Gastroesophageal sphincter (tissue), 4 donors: ENCODE results near the gene GNAO1. TPM values are rescaled to one million over a fixed set of nuclear protein-coding genes. Genes with fewer than 3 reads are reported as not detected.

Experiments
- ATAC-seq: fragments of 150-250 bp; one replicate; pipeline ENCODE4 v1.9.1; 2016; ENCODE audit warnings: mild to moderate bottlenecking, moderate library complexity
- H3K27ac ChIP-seq, 4 donors: fragments of 200-600 bp; sonication (generic) in 3 of 4; 1 replicate in 3 of 4; 2 replicates in 1 of 4; pipeline ENCODE4 v1.5.1; 2016 to 2019
- H3K27me3 ChIP-seq: fragments of 200-600 bp; sonication (generic); one replicate; pipeline ENCODE4 v1.5.1; 2019
- H3K36me3 ChIP-seq, 2 donors: fragments of 200-600 bp; sonication (generic); one replicate each; pipeline ENCODE4 v1.5.1; 2019; ENCODE audit warnings: control low read depth in 1 of 2
- H3K4me1 ChIP-seq, 3 donors: fragments of 200-600 bp; sonication (generic); 1 replicate in 2 of 3; 2 replicates in 1 of 3; pipeline ENCODE4 v1.5.1; 2016 to 2019; ENCODE audit warnings: control low read depth in 2 of 3
- H3K4me3 ChIP-seq, 2 donors: fragments of 200-600 bp; sonication (generic); one replicate each; pipeline ENCODE4 v1.5.1; 2019; ENCODE audit warnings: mild to moderate bottlenecking in 1 of 2, moderate library complexity in 1 of 2
- H3K9me3 ChIP-seq, 3 donors: fragments of 200-600 bp; sonication (generic); one replicate each; pipeline ENCODE4 v1.5.1; 2017 to 2019; ENCODE audit warnings: control low read depth in 2 of 3
- CTCF ChIP-seq, 4 experiments: fragments of 200-600 bp in 2 of 4; fragments of 450-650 bp in 2 of 4; sonication (generic) in 1 of 4; IDR thresholded peaks; one replicate each; pipeline ENCODE4 v1.5.1; 2017 to 2019; ENCODE audit warnings: antibody characterized with exemption in 4 of 4, mild to moderate bottlenecking in 2 of 4, moderate library complexity in 2 of 4
- EP300 ChIP-seq: sonication (generic); formaldehyde crosslinking; IDR thresholded peaks from one replicate; pipeline ENCODE4 v1.6.1; 2017; ENCODE audit warnings: antibody characterized with exemption, mild to moderate bottlenecking
- POLR2A ChIP-seq, 2 donors: fragments of 450-650 bp; IDR thresholded peaks; one replicate each; pipeline ENCODE4 v1.6.1; 2017; ENCODE audit warnings: antibody characterized with exemption in 2 of 2, mild to moderate bottlenecking in 2 of 2, moderate library complexity in 1 of 2
- POLR2AphosphoS5 ChIP-seq: sonication (generic); formaldehyde crosslinking; IDR thresholded peaks from one replicate; pipeline ENCODE4 v1.6.1; 2017; ENCODE audit warnings: antibody characterized with exemption
- WGBS, 2 donors: methylation state at CpG; one replicate each; pipeline ENCODE4 v1.1.5; 2018; ENCODE audit warnings: low coverage in 1 of 2; 5-methylcytosine and 5-hydroxymethylcytosine counted together
- total RNA-seq, 4 donors: library from RNA; depleted of rRNA; stranded (reverse); fragments of >200 nt; gene quantifications; one replicate each; pipeline ENCODE4 v1.1.0, GENCODE V29; 2016

The GNAO1 gene
- total RNA-seq, 4 donors from 2014 or later = 3.4 to 21.0 (median 11.0) TPM

GRCh38 chr16:56320056-56320455 lies 128.8 kb downstream of the GNAO1 start:
- Histone ChIP-seq H3K27me3 (no peaks in the 10 kb centered on the region), H3K27ac (no peak overlapping the region), H3K4me1 (peaks cover 0 to 12% (median 4%) of the 10 kb centered on the region in 3 donors), H3K9me3 (no peaks in the 10 kb centered on the region), H3K36me3 (no peaks in the 10 kb centered on the region), H3K4me3 (no peak overlapping the region)
- no peak for TF ChIP-seq EP300
- TF ChIP-seq CTCF (IDR thresholded peaks at IDR 0.05) = no peak
- TF ChIP-seq POLR2A (IDR thresholded peaks at IDR 0.05) = no peak
- no peak for TF ChIP-seq POLR2AphosphoS5
- no peak for ATAC-seq
- 88 to 100% methylated on average over 1 of the region's 8 CpGs for WGBS, 2 donors

GRCh38 chr16:56320811-56321558 lies 129.7 kb downstream of the GNAO1 start:
- Histone ChIP-seq H3K4me3 (no peak overlapping the region), H3K27me3 (no peaks in the 10 kb centered on the region), H3K9me3 (no peaks in the 10 kb centered on the region), H3K27ac (no peak overlapping the region), H3K4me1 (peaks cover 0 to 12% (median 4%) of the 10 kb centered on the region in 3 donors), H3K36me3 (no peaks in the 10 kb centered on the region)
- no peak for TF ChIP-seq POLR2A (IDR thresholded peaks at IDR 0.05)
- no peak for TF ChIP-seq CTCF (IDR thresholded peaks at IDR 0.05)
- no peak for TF ChIP-seq POLR2AphosphoS5
- TF ChIP-seq EP300 = no peak
- 71 to 84% methylated on average over 4 to 6 of the region's 7 CpGs for WGBS, 2 donors
- no peak for ATAC-seq

GRCh38 chr16:56321571-56321970 lies 130.3 kb downstream of the GNAO1 start:
- H3K27me3 ChIP-seq = no peaks in the 10 kb centered on the region
- 67% methylated on average over 4 of the region's 9 CpGs; no CpG with 5 or more reads in 1 of the 2 donors for WGBS, 2 donors
- H3K9me3 ChIP-seq = no peaks in the 10 kb centered on the region
- no peaks in the 10 kb centered on the region for H3K36me3 ChIP-seq
- H3K4me3 ChIP-seq = no peak overlapping the region
- peaks cover 0 to 12% (median 4%) of the 10 kb centered on the region in 3 donors for H3K4me1 ChIP-seq
- no peak for TF ChIP-seq EP300
- no peak overlapping the region for H3K27ac ChIP-seq
- no peak for ATAC-seq

GRCh38 chr16:56324406-56324805 lies 133.1 kb downstream of the GNAO1 start:
- H3K4me3 ChIP-seq = no peak overlapping the region
- H3K9me3 ChIP-seq = no peaks in the 10 kb centered on the region
- TF ChIP-seq POLR2A (IDR thresholded peaks at IDR 0.05) = no peak
- no peak for TF ChIP-seq POLR2AphosphoS5
- no peak for TF ChIP-seq EP300
- no peak for TF ChIP-seq CTCF (IDR thresholded peaks at IDR 0.05)
- WGBS, 2 donors = 100% methylated on average over 1 of the region's 9 CpGs; no CpG with 5 or more reads in 1 of the 2 donors
- H3K27me3 ChIP-seq = no peaks in the 10 kb centered on the region
- ATAC-seq = no peak
- no peak overlapping the region for H3K27ac ChIP-seq
- H3K36me3 ChIP-seq = peaks cover 0 to 2% of the 10 kb centered on the region in 2 donors
- H3K4me1 ChIP-seq = no peaks in the 10 kb centered on the region

GRCh38 chr16:56325956-56326355 lies 134.7 kb downstream of the GNAO1 start:
- WGBS, 2 donors = 90% methylated on average over 2 of the region's 6 CpGs; no CpG with 5 or more reads in 1 of the 2 donors
- no peak overlapping the region for H3K4me3 ChIP-seq
- H3K27ac ChIP-seq = no peak overlapping the region
- H3K4me1 ChIP-seq = no peaks in the 10 kb centered on the region
- no peaks in the 10 kb centered on the region for H3K27me3 ChIP-seq
- H3K9me3 ChIP-seq = no peaks in the 10 kb centered on the region
- no peak for TF ChIP-seq EP300
- TF ChIP-seq POLR2AphosphoS5 = no peak
- TF ChIP-seq POLR2A (IDR thresholded peaks at IDR 0.05) = no peak
- no peak for TF ChIP-seq CTCF (IDR thresholded peaks at IDR 0.05)
- peaks cover 0 to 8% of the 10 kb centered on the region in 2 donors for H3K36me3 ChIP-seq
- ATAC-seq = no peak
